ENCODE measurements around the gene CSMD2. TPM values are rescaled to one million over a fixed set of nuclear protein-coding genes. Genes with fewer than 3 reads are reported as not detected.

CSMD2 gene
- total RNA-seq, 5 donors from 2014 or later (not counting 1 experiment from before 2014, with no cell fraction given), result 0.03 TPM; not detected in 4

- no peak for DNase-seq
- Mint-ChIP-seq H3K27ac (no peak overlapping the region), H3K9me3 (no peaks in the 10 kb centered on the region), H3K36me3 (no peaks in the 10 kb centered on the region), H3K4me1 (no peaks in the 10 kb centered on the region), H3K27me3 (peaks cover 2 to 10% of the 10 kb centered on the region in 2 donors), H3K4me3 (no peak overlapping the region)
- Histone ChIP-seq H3K27me3 (replicated peaks in 1 of 2; ENCODE audit: control insufficient read depth in 2 of 2, extremely low read depth in 1 of 2, insufficient read depth in 2 of 2, low read length in 1 of 2) (peaks cover 0 to 11% of the 10 kb centered on the region in 2 experiments), H3K4me3 (ENCODE audit: control insufficient read depth in 1 of 2, extremely low read depth in 1 of 2, low read length in 1 of 2) (no peak overlapping the region), H3K9me3 (no peaks in the 10 kb centered on the region), H3K4me1 (ENCODE audit: control insufficient read depth in 1 of 2, extremely low read depth in 1 of 2, insufficient read depth in 2 of 2, low read length in 2 of 2) (no peaks in the 10 kb centered on the region), H3K36me3 (ENCODE audit: control insufficient read depth in 2 of 2, extremely low read depth in 1 of 2, insufficient read depth in 1 of 2, low read length in 1 of 2) (no peaks in the 10 kb centered on the region), H3K27ac (ENCODE audit: low read length) (no peak overlapping the region)
- ATAC-seq (replicated peaks in 1 of 4), result no peak
- POLR2A ChIA-PET, result no interaction called here
- CTCF ChIA-PET, result no interaction called here
- no CpG with 5 or more reads among the region's 2 CpGs for WGBS (ENCODE audit: insufficient coverage)
These were observed 402.1 kb downstream of the CSMD2 start for GRCh38 chr1:33762962-33763361.

- POLR2A ChIA-PET, result no interaction called here
- 88% methylated on average over 1 of the region's 1 CpG for WGBS (ENCODE audit: insufficient coverage)
- H3K4me3 Mint-ChIP-seq, result no peak overlapping the region
These were observed 402.8 kb downstream of the CSMD2 start for GRCh38 chr1:33762109-33762830.

GRCh38 chr1:33758698-33759097, 406.3 kb downstream of the CSMD2 start:
- Mint-ChIP-seq H3K9me3 (peaks cover 2 to 9% (median 6%) of the 10 kb centered on the region in 3 donors), H3K4me3 (no peak overlapping the region), H3K4me1 (no peaks in the 10 kb centered on the region), H3K27me3 (peaks cover 4 to 22% of the 10 kb centered on the region in 2 donors), H3K36me3 (no peaks in the 10 kb centered on the region), H3K27ac (no peak overlapping the region)
- Histone ChIP-seq H3K27ac (ENCODE audit: low read length) (no peak overlapping the region), H3K9me3 (no peaks in the 10 kb centered on the region), H3K4me3 (ENCODE audit: control insufficient read depth in 1 of 2, extremely low read depth in 1 of 2, low read length in 1 of 2) (no peak overlapping the region), H3K36me3 (ENCODE audit: control insufficient read depth in 2 of 2, extremely low read depth in 1 of 2, insufficient read depth in 1 of 2, low read length in 1 of 2) (no peaks in the 10 kb centered on the region), H3K27me3 (replicated peaks in 1 of 2; ENCODE audit: control insufficient read depth in 2 of 2, extremely low read depth in 1 of 2, insufficient read depth in 2 of 2, low read length in 1 of 2) (peaks cover 0 to 4% of the 10 kb centered on the region in 2 experiments), H3K4me1 (ENCODE audit: control insufficient read depth in 1 of 2, extremely low read depth in 1 of 2, insufficient read depth in 2 of 2, low read length in 2 of 2) (no peaks in the 10 kb centered on the region)
- 77% methylated on average over 2 of the region's 5 CpGs for WGBS (ENCODE audit: insufficient coverage)
- DNase-seq (no peak), ATAC-seq (replicated peaks in 1 of 4) (no peak)
- CTCF ChIA-PET, result no interaction called here
- POLR2A ChIA-PET, result no interaction called here

More at GRCh38 chr1:33762109-33762830, 402.8 kb downstream of the CSMD2 start:
- CTCF ChIA-PET, result no interaction called here
- peaks cover 0 to 5% (median 0%) of the 10 kb centered on the region in 3 donors for H3K9me3 Mint-ChIP-seq
- Histone ChIP-seq H3K27me3 (replicated peaks in 1 of 2; ENCODE audit: control insufficient read depth in 2 of 2, extremely low read depth in 1 of 2, insufficient read depth in 2 of 2, low read length in 1 of 2) (peaks cover 0 to 11% of the 10 kb centered on the region in 2 experiments), H3K4me3 (ENCODE audit: control insufficient read depth in 1 of 2, extremely low read depth in 1 of 2, low read length in 1 of 2) (no peak overlapping the region), H3K9me3 (no peaks in the 10 kb centered on the region), H3K4me1 (ENCODE audit: control insufficient read depth in 1 of 2, extremely low read depth in 1 of 2, insufficient read depth in 2 of 2, low read length in 2 of 2) (no peaks in the 10 kb centered on the region), H3K36me3 (ENCODE audit: control insufficient read depth in 2 of 2, extremely low read depth in 1 of 2, insufficient read depth in 1 of 2, low read length in 1 of 2) (no peaks in the 10 kb centered on the region), H3K27ac (ENCODE audit: low read length) (no peak overlapping the region)
- H3K27ac Mint-ChIP-seq, result no peak overlapping the region
- H3K4me1 Mint-ChIP-seq, result no peaks in the 10 kb centered on the region
- DNase-seq (no peak), ATAC-seq (replicated peaks in 1 of 4) (no peak)
- H3K27me3 Mint-ChIP-seq, result peaks cover 2 to 15% of the 10 kb centered on the region in 2 donors
- H3K36me3 Mint-ChIP-seq, result no peaks in the 10 kb centered on the region

GRCh38 chr1:33753087-33753856, 411.8 kb downstream of the CSMD2 start:
- H3K27me3 ChIP-seq (replicated peaks in 1 of 2; ENCODE audit: control insufficient read depth in 2 of 2, extremely low read depth in 1 of 2, insufficient read depth in 2 of 2, low read length in 1 of 2), result no peaks in the 10 kb centered on the region
- Mint-ChIP-seq H3K36me3 (no peaks in the 10 kb centered on the region), H3K27me3 (peaks cover 4 to 15% of the 10 kb centered on the region in 2 donors), H3K9me3 (peaks cover 15 to 19% (median 19%) of the 10 kb centered on the region in 3 donors), H3K27ac (no peak overlapping the region), H3K4me3 (no peak overlapping the region), H3K4me1 (no peaks in the 10 kb centered on the region)
- DNase-seq (no peak), ATAC-seq (replicated peaks in 1 of 4) (no peak)
- ChIA-PET POLR2A (no interaction called here), CTCF (no interaction called here)
- 85% methylated on average over 3 of the region's 5 CpGs for WGBS (ENCODE audit: insufficient coverage)
- H3K4me1 ChIP-seq (ENCODE audit: control insufficient read depth in 1 of 2, extremely low read depth in 1 of 2, insufficient read depth in 2 of 2, low read length in 2 of 2), result no peaks in the 10 kb centered on the region
- H3K36me3 ChIP-seq (ENCODE audit: control insufficient read depth in 2 of 2, extremely low read depth in 1 of 2, insufficient read depth in 1 of 2, low read length in 1 of 2), result no peaks in the 10 kb centered on the region
- H3K27ac ChIP-seq (ENCODE audit: low read length), result no peak overlapping the region
- no peaks in the 10 kb centered on the region for H3K9me3 ChIP-seq
- no peak overlapping the region for H3K4me3 ChIP-seq (ENCODE audit: control insufficient read depth in 1 of 2, extremely low read depth in 1 of 2, low read length in 1 of 2)

GRCh38 chr1:33745942-33746341, 419.1 kb downstream of the CSMD2 start:
- no peak overlapping the region for H3K4me3 ChIP-seq (ENCODE audit: control insufficient read depth in 1 of 2, extremely low read depth in 1 of 2, low read length in 1 of 2)
- WGBS (ENCODE audit: insufficient coverage), result 86% methylated on average over 1 of the region's 4 CpGs
- CTCF ChIA-PET, result no interaction called here

GRCh38 chr1:33743221-33743998, 421.6 kb downstream of the CSMD2 start:
- no peak overlapping the region for H3K4me3 ChIP-seq (ENCODE audit: control insufficient read depth in 1 of 2, extremely low read depth in 1 of 2, low read length in 1 of 2)
- H3K27ac Mint-ChIP-seq, result no peak overlapping the region
- H3K4me3 Mint-ChIP-seq, result no peak overlapping the region
- ATAC-seq (replicated peaks in 1 of 4), result no peak
- no peaks in the 10 kb centered on the region for H3K4me1 Mint-ChIP-seq
- H3K36me3 Mint-ChIP-seq, result no peaks in the 10 kb centered on the region
- H3K27ac ChIP-seq (ENCODE audit: low read length), result no peak overlapping the region
- ChIA-PET CTCF (no interaction called here), POLR2A (no interaction called here)
- no peaks in the 10 kb centered on the region for H3K4me1 ChIP-seq (ENCODE audit: control insufficient read depth in 1 of 2, extremely low read depth in 1 of 2, insufficient read depth in 2 of 2, low read length in 2 of 2)
- peaks cover 20 to 25% of the 10 kb centered on the region in 2 donors for H3K27me3 Mint-ChIP-seq
- WGBS (ENCODE audit: insufficient coverage), result 88% methylated on average over 10 of the region's 13 CpGs
- H3K36me3 ChIP-seq (ENCODE audit: control insufficient read depth in 2 of 2, extremely low read depth in 1 of 2, insufficient read depth in 1 of 2, low read length in 1 of 2), result no peaks in the 10 kb centered on the region
- no peaks in the 10 kb centered on the region for H3K9me3 ChIP-seq
- H3K27me3 ChIP-seq (replicated peaks in 1 of 2; ENCODE audit: control insufficient read depth in 2 of 2, extremely low read depth in 1 of 2, insufficient read depth in 2 of 2, low read length in 1 of 2), result peaks cover 0 to 10% of the 10 kb centered on the region in 2 experiments
- H3K9me3 Mint-ChIP-seq, result no peaks in the 10 kb centered on the region
- DNase-seq, result no peak

More at GRCh38 chr1:33745942-33746341, 419.1 kb downstream of the CSMD2 start:
- Mint-ChIP-seq H3K4me3 (no peak overlapping the region), H3K27me3 (peaks cover 20 to 25% of the 10 kb centered on the region in 2 donors), H3K4me1 (no peaks in the 10 kb centered on the region), H3K27ac (no peak overlapping the region), H3K36me3 (no peaks in the 10 kb centered on the region), H3K9me3 (peaks cover 0 to 4% (median under 1%) of the 10 kb centered on the region in 3 donors)
- DNase-seq, result no peak
- no peak for ATAC-seq (replicated peaks in 1 of 4)
- Histone ChIP-seq H3K9me3 (no peaks in the 10 kb centered on the region), H3K27ac (ENCODE audit: low read length) (no peak overlapping the region), H3K36me3 (ENCODE audit: control insufficient read depth in 2 of 2, extremely low read depth in 1 of 2, insufficient read depth in 1 of 2, low read length in 1 of 2) (no peaks in the 10 kb centered on the region), H3K4me1 (ENCODE audit: control insufficient read depth in 1 of 2, extremely low read depth in 1 of 2, insufficient read depth in 2 of 2, low read length in 2 of 2) (no peaks in the 10 kb centered on the region), H3K27me3 (replicated peaks in 1 of 2; ENCODE audit: control insufficient read depth in 2 of 2, extremely low read depth in 1 of 2, insufficient read depth in 2 of 2, low read length in 1 of 2) (peaks cover 0 to 5% of the 10 kb centered on the region in 2 experiments)
- POLR2A ChIA-PET, result no interaction called here
